Lung (tissue), 12 donors: ENCODE results near the gene B3GNT4. TPM values are rescaled to one million over a fixed set of nuclear protein-coding genes. Genes with fewer than 3 reads are reported as not detected.

ENCODE experiments used
- ATAC-seq: fragments of 200-7000 bp; cut with Tn5 transposase; one replicate; pipeline ENCODE4 v1.9.1; 2020; ENCODE audit warnings: moderate number of reproducible peaks; ENCODE audit not compliant: insufficient read depth, low FRiP score
- DNase-seq, 3 donors: peaks; one replicate each; pipeline ENCODE4 v3.0.0-alpha.2; 2013 to 2017
- H3K27ac ChIP-seq, 2 donors: one replicate each; pipeline ENCODE4 v1.5.1; 2013; ENCODE audit warnings: mild to moderate bottlenecking in 2 of 2, moderate library complexity in 2 of 2, control low read depth in 1 of 2, inconsistent platforms in 1 of 2, low read depth in 1 of 2, low read length in 1 of 2
- H3K27me3 ChIP-seq, 3 donors: one replicate each; pipeline ENCODE4 v1.5.1; 2013; ENCODE audit warnings: low read length in 2 of 3; ENCODE audit not compliant: control insufficient read depth in 3 of 3, insufficient read depth in 3 of 3
- H3K36me3 ChIP-seq, 4 donors: one replicate each; pipeline ENCODE4 v1.5.1; 2013; ENCODE audit warnings: low read length in 4 of 4, mild to moderate bottlenecking in 1 of 4, moderate library complexity in 1 of 4; ENCODE audit not compliant: control insufficient read depth in 4 of 4, insufficient read depth in 4 of 4
- H3K4me1 ChIP-seq, 5 donors: one replicate each; pipeline ENCODE4 v1.5.1; 2013; ENCODE audit warnings: low read length in 5 of 5, mild to moderate bottlenecking in 2 of 5, moderate library complexity in 1 of 5; ENCODE audit not compliant: control insufficient read depth in 5 of 5, insufficient read depth in 5 of 5
- H3K4me3 ChIP-seq: one replicate; pipeline ENCODE4 v1.5.1; 2013; ENCODE audit warnings: mild to moderate bottlenecking, control low read depth, moderate library complexity
- H3K9ac ChIP-seq, 2 donors: one replicate each; pipeline ENCODE4 v1.5.1; 2013; ENCODE audit warnings: low read length in 2 of 2, control low read depth in 1 of 2; ENCODE audit not compliant: insufficient read depth in 1 of 2
- H3K9me3 ChIP-seq, 4 donors: one replicate each; pipeline ENCODE4 v1.5.1; 2013; ENCODE audit warnings: low read length in 3 of 4, mild to moderate bottlenecking in 1 of 4, moderate library complexity in 1 of 4; ENCODE audit not compliant: control insufficient read depth in 4 of 4, insufficient read depth in 3 of 4
- CTCF ChIP-seq: IDR thresholded peaks from 2 replicates; pipeline ENCODE4 v1.5.1; 2012; ENCODE audit warnings: mild to moderate bottlenecking; ENCODE audit errors: control extremely low read depth, extremely low read depth
- WGBS, 2 donors: extraction: QIAGEN DNeasy Blood & Tissue Kit; methylation state at CpG; one replicate each; pipeline ENCODE4 v1.1.7; 2013; 5-methylcytosine and 5-hydroxymethylcytosine counted together
- polyA plus RNA-seq, 2 donors: library from polyadenylated mRNA; stranded (reverse); fragments of 200-250 nt; gene quantifications; one replicate each; pipeline ENCODE4 v1.2.1, GENCODE V29; 2013
- total RNA-seq, 2 donors: library from RNA; depleted of rRNA in 1 of 2; stranded (reverse); fragments of >200 nt in 1 of 2; gene quantifications; one replicate each; pipeline ENCODE4 v1.2.1, GENCODE V29; 2014 to 2021
- donor health status: control.
- donor health status: control.
- donor health status: Bipolar disorder and iron deficiency.
- donor health status: healthy.
- donor health status: DM: yes; HTN: yes; CAD: no.

Gene B3GNT4
- total and polyA plus RNA-seq, 4 donors, result 0.43 to 0.80 (median 0.49) TPM; not detected in 1

DNA sequence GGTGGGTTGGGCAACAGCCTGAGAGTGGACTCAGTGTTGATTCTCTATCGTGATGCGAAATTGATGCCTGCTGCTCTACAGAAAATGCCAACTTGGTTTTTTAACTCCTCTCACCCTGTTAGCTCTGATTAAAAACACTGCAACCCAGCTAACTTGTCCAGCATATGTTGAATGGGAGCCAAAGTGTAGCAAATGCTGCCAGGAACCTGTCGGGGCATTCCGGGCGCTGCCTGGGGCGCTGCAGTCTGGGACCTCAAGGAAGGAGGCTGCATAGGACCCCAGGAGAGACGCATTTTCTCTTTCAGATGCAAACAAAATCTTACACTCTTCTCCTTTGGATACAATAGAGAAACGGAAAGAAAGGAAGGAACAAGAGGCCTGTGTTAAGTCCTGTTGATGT lies 3.9 kb downstream of the B3GNT4 start:
- Histone ChIP-seq H3K4me1 (peaks cover 0 to 9% (median 4%) of the 10 kb centered on the region in 5 donors), H3K9me3 (no peaks in the 10 kb centered on the region), H3K9ac (no peak overlapping the region), H3K4me3 (no peak overlapping the region), H3K27ac (no peak overlapping the region), H3K27me3 (peaks cover 0 to 26% (median 19%) of the 10 kb centered on the region in 3 donors), H3K36me3 (peaks cover 14 to 26% (median 22%) of the 10 kb centered on the region in 4 donors)
- DNase-seq (no peak), ATAC-seq (no peak)
- TF ChIP-seq CTCF, result no peak
- 80 to 86% methylated on average over 8 of the region's 8 CpGs for WGBS, 2 donors

DNA sequence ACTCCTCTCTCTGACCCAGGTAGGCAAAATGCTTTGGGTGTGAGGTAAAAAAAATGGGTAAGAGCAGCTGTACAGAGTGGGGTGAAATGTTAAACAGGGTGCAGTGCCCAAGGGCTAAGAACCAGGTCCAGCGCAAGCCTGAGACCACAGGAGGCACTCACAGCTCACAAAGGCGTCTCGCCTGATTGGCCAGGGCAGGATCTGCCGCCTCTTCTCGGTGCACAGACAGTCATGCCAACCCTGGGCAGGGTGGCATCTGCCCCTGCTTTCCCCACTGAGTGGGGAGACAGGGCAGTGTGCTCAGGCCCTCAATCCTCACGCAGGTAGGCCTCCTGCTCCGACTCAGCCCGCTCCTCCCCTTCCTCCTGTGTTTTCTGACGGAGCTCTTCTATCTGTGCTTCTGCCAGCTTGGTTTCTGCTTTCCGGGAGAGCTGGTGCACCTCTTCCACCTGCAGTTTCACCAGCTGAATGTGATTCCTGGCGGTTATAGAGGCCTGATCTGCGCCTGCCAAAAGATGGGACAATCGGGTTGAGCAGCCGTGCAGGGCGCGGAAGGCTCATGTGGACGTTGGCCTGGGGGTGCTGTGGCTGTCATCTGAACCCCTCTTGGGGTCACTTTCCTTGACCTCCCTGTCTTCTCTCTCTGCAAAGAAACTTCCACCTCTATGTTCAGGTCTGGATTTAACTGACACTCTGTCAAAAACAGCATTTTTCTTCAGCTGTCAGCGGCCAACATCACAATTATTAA lies 4.7 kb downstream of the B3GNT4 start:
- TF ChIP-seq CTCF, result no peak
- Histone ChIP-seq H3K4me3 (no peak overlapping the region), H3K27me3 (peaks cover 0 to 18% (median 11%) of the 10 kb centered on the region in 3 donors), H3K4me1 (peaks cover 0 to 7% (median under 1%) of the 10 kb centered on the region in 5 donors), H3K36me3 (peaks cover 19 to 32% (median 27%) of the 10 kb centered on the region in 4 donors), H3K9me3 (no peaks in the 10 kb centered on the region), H3K27ac (no peak overlapping the region), H3K9ac (no peak overlapping the region)
- ATAC-seq, result no peak
- WGBS, 2 donors, result 94 to 98% methylated on average over 18 of the region's 18 CpGs
- no peak for DNase-seq

DNA sequence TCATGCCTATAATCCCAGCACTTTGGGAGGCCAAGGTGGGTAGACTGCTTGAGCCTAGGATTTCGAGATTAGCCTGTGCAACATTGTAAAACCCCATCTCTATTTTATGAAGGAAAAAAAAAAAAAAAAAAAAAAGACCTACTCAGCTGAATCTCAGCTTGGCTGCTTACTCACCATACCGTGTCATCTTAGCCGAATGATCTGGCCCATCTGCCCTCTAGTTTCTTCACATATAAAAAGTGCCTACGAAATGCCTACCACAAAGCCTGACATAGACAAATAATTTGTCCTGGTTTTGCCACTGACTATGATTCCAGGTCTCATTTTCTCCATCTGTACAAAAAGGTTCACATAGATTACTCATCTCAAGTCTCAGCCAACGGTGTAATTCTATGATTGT lies 12.3 kb downstream of the B3GNT4 start:
- Histone ChIP-seq H3K4me1 (no peaks in the 10 kb centered on the region), H3K27ac (no peak overlapping the region), H3K9me3 (no peaks in the 10 kb centered on the region), H3K9ac (no peak overlapping the region), H3K27me3 (no peaks in the 10 kb centered on the region), H3K36me3 (peaks cover 25 to 58% (median 40%) of the 10 kb centered on the region in 4 donors), H3K4me3 (no peak overlapping the region)
- 92 to 97% methylated on average over 5 of the region's 5 CpGs for WGBS, 2 donors
- TF ChIP-seq CTCF, result no peak
- DNase-seq (no peak), ATAC-seq (no peak)

DNA sequence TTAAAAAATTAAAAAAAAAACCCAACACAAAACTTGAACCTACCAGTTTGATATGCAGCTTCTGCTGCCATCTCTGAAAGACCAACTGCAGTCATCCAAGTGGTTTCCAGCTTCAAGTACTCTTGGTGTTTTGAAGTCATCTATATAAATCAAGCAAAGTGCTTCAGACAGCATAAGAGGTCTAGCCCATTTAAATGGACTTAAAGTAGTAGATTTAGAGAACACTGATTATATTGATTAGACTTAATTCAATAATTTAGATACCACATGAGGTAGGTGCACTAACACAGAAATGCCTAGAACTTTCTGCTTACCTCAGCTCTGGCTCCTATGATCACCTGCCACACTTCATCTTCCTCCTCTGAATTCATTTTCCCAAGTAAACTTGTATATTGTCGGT lies 12.9 kb downstream of the B3GNT4 start:
- H3K4me1 ChIP-seq, result no peaks in the 10 kb centered on the region
- no peak for TF ChIP-seq CTCF
- no peak for ATAC-seq
- H3K4me3 ChIP-seq, result no peak overlapping the region
- peaks cover 0 to 2% (median 0%) of the 10 kb centered on the region in 4 donors for H3K9me3 ChIP-seq
- peaks cover 23 to 54% (median 38%) of the 10 kb centered on the region in 4 donors for H3K36me3 ChIP-seq
- no peak for DNase-seq
- 96 to 100% methylated on average over 1 of the region's 1 CpG for WGBS, 2 donors
- H3K27me3 ChIP-seq, result no peaks in the 10 kb centered on the region
- no peak overlapping the region for H3K27ac ChIP-seq
- no peak overlapping the region for H3K9ac ChIP-seq
